Lower leg skin (tissue), 3 donors: Measurements from ENCODE around the gene ADAMTS16.

ENCODE experiments used
- CTCF ChIP-seq, 3 donors: fragments of 450-650 bp; IDR thresholded peaks; one replicate each; pipeline ENCODE4 v1.5.1; 2016; ENCODE audit warnings: antibody characterized with exemption in 3 of 3, mild to moderate bottlenecking in 3 of 3, moderate library complexity in 2 of 3
- POLR2A ChIP-seq, 2 donors: fragments of 450-650 bp; IDR thresholded peaks; one replicate each; pipeline ENCODE4 v1.6.1; 2016 to 2017; ENCODE audit warnings: antibody characterized with exemption in 2 of 2, mild to moderate bottlenecking in 1 of 2, moderate library complexity in 1 of 2

- no peak for TF ChIP-seq CTCF (IDR thresholded peaks at IDR 0.05)
- TF ChIP-seq POLR2A (IDR thresholded peaks at IDR 0.05): no peak
Observed at GRCh38 chr5:5335700-5336264, 195.7 kb downstream of the ADAMTS16 start.
